Thyroid gland (tissue), 4 donors: ENCODE data around the gene ANOS1. TPM values are rescaled to one million over a fixed set of nuclear protein-coding genes. Genes with fewer than 3 reads are reported as not detected.

Source experiments
- DNase-seq, 2 donors: peaks; one replicate each; pipeline ENCODE4 v3.0.0-alpha.2; 2019
- H3K27ac ChIP-seq, 3 donors: fragments of 200-600 bp; sonication (generic); 1 replicate in 2 of 3; 2 replicates in 1 of 3; pipeline ENCODE4 v1.5.1; 2016 to 2019; ENCODE audit warnings: mild to moderate bottlenecking in 1 of 3, moderate library complexity in 1 of 3
- H3K27me3 ChIP-seq: fragments of 200-600 bp; sonication (generic); one replicate; pipeline ENCODE4 v1.5.1; 2019
- H3K36me3 ChIP-seq, 2 donors: fragments of 200-600 bp; sonication (generic); one replicate each; pipeline ENCODE4 v1.5.1; 2016 to 2019
- H3K4me1 ChIP-seq, 2 donors: fragments of 200-600 bp; sonication (generic); one replicate each; pipeline ENCODE4 v1.5.1; 2017 to 2019
- H3K4me3 ChIP-seq, 3 donors: fragments of 200-600 bp; sonication (generic); replicated peaks in 1 of 3; 1 replicate in 2 of 3; 2 replicates in 1 of 3; pipeline ENCODE4 v1.5.1; 2016; ENCODE audit warnings: mild to moderate bottlenecking in 1 of 3
- H3K9me3 ChIP-seq: fragments of 200-600 bp; sonication (generic); one replicate; pipeline ENCODE4 v1.5.1; 2017
- CTCF ChIP-seq, 6 experiments: fragments of 200-600 bp in 3 of 6; fragments of 450-650 bp in 3 of 6; sonication (generic) in 3 of 6; IDR thresholded peaks; one replicate each; pipeline ENCODE4 v1.5.1; 2016 to 2019; ENCODE audit warnings: antibody characterized with exemption in 6 of 6, mild to moderate bottlenecking in 2 of 6, inconsistent platforms in 1 of 6, moderate library complexity in 1 of 6
- POLR2A ChIP-seq, 2 donors: fragments of 450-650 bp; IDR thresholded peaks; one replicate each; pipeline ENCODE4 v1.6.1; 2017; ENCODE audit warnings: antibody characterized with exemption in 2 of 2, mild to moderate bottlenecking in 2 of 2, moderate library complexity in 1 of 2
- WGBS, 2 donors: methylation state at CpG; one replicate each; pipeline ENCODE4 v1.1.5; 2017; 5-methylcytosine and 5-hydroxymethylcytosine counted together
- intact Hi-C: fragments of 100-400 bp; cut with DNase I; formaldehyde crosslinking; loops from one replicate; pipeline ENCODE4 v1.15.1; 2023
- total RNA-seq, 4 donors: library from RNA; depleted of rRNA; stranded (reverse); fragments of >200 nt; gene quantifications; one replicate each; pipeline ENCODE4 v1.2.3, GENCODE V29; 2016

Gene ANOS1
- total RNA-seq, 4 donors from 2014 or later, result 19.3 to 57.3 (median 32.0) TPM

DNA sequence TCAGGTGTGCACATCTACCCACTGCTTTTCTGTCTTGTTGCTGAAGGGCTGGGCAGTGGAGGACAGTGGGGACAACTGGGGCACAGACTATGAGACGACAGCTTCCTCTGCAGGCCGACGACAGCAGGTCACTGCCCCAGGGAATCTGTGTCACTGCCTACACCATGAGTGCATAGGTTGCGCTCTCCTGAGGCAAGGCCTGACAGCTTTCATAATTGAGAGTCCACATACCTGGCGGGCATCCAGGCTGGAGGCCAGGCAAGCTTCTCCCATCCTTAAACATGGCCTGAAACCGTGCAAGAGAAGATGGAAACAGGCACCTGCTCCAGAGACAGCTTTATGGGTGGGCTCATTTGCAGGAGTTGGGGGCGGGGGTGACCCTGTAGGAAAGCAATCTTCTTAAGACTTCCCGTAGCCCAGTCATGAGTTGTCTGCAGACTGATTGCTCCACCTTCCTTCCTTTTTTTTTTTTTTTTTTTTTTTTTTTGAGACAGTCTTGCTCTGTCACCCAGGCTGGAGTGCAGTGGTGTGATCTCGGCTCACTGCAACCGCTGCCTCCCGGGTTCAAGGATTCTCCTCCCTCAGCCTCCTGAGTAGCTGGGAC lies 2.9 kb downstream of the ANOS1 start:
- H3K27me3 ChIP-seq, result no peaks in the 10 kb centered on the region
- intact Hi-C loops, result no loop called here
- DNase-seq, result peak; percentile 45 to 56
- H3K36me3 ChIP-seq, result no peaks in the 10 kb centered on the region
- WGBS, 2 donors, result 47 to 65% methylated on average over 5 to 11 of the region's 11 CpGs
- no peaks in the 10 kb centered on the region for H3K9me3 ChIP-seq
- H3K4me3 ChIP-seq, result no peak overlapping the region
- peaks cover 2 to 17% of the 10 kb centered on the region in 2 donors for H3K4me1 ChIP-seq
- H3K27ac ChIP-seq, result no peak overlapping the region
- no peak for TF ChIP-seq CTCF (IDR thresholded peaks at IDR 0.05)
- no peak for TF ChIP-seq POLR2A (IDR thresholded peaks at IDR 0.05)

- peaks cover 7 to 21% of the 10 kb centered on the region in 2 donors for H3K4me1 ChIP-seq
- 49 to 50% methylated on average over 6 to 7 of the region's 7 CpGs for WGBS, 2 donors
- peak overlapping the region in 1 of 3 donors; percentile 30 for H3K27ac ChIP-seq
- no peaks in the 10 kb centered on the region for H3K9me3 ChIP-seq
- no peak overlapping the region for H3K4me3 ChIP-seq
- no peaks in the 10 kb centered on the region for H3K27me3 ChIP-seq
- TF ChIP-seq CTCF (IDR thresholded peaks at IDR 0.05), result no peak
- no peak for TF ChIP-seq POLR2A (IDR thresholded peaks at IDR 0.05)
- intact Hi-C loops, result no loop called here
- peak in 1 of 2 donors; percentile 6 for DNase-seq
- H3K36me3 ChIP-seq, result no peaks in the 10 kb centered on the region
These were observed 5.8 kb downstream of the ANOS1 start for GRCh38 chrX:8726031-8726652.

- Histone ChIP-seq H3K27ac (peak overlapping the region; percentile 69 to 88 (median 69)), H3K36me3 (no peaks in the 10 kb centered on the region), H3K4me1 (peaks cover 7 to 21% of the 10 kb centered on the region in 2 donors), H3K9me3 (no peaks in the 10 kb centered on the region), H3K4me3 (no peak overlapping the region), H3K27me3 (no peaks in the 10 kb centered on the region)
- TF ChIP-seq CTCF (IDR thresholded peaks at IDR 0.05), result no peak
- TF ChIP-seq POLR2A (IDR thresholded peaks at IDR 0.05), result peak in 1 of 2 donors; percentile 21
- DNase-seq, result peak; percentile 22 to 27
- intact Hi-C loops, result no loop called here
- 37 to 46% methylated on average over 7 of the region's 7 CpGs for WGBS, 2 donors
These were observed 7.6 kb downstream of the ANOS1 start for GRCh38 chrX:8724300-8724699.

DNA sequence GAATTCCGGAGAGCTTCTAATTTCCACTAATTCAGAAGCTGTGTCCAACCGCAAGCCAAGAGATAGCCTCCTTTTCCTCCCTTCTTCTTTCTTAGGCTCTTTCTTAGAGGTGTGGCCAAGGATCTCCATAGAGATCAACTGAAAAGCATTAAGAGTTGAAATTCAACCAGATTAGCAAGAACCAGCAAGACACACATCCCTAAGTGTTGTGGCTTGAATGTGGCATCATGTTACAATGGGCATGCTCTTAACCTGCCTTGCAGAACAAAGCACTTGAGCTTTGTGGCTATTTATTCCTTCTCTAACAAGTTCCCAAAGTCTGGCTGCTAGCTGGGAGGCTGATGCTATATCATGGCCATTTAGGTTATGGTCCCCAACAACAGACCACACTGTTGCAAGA lies 10.4 kb downstream of the ANOS1 start:
- no peaks in the 10 kb centered on the region for H3K27me3 ChIP-seq
- H3K4me3 ChIP-seq, result no peak overlapping the region
- peak; percentile 26 to 33 for DNase-seq
- intact Hi-C loops, result no loop called here
- peak overlapping the region in 1 of 3 donors; percentile 46 for H3K27ac ChIP-seq
- H3K4me1 ChIP-seq, result peaks cover 7 to 17% of the 10 kb centered on the region in 2 donors
- TF ChIP-seq CTCF (IDR thresholded peaks at IDR 0.05), result no peak
- no peak for TF ChIP-seq POLR2A (IDR thresholded peaks at IDR 0.05)
- H3K36me3 ChIP-seq, result no peaks in the 10 kb centered on the region
- no peaks in the 10 kb centered on the region for H3K9me3 ChIP-seq
- 65 to 74% methylated on average over 2 of the region's 2 CpGs for WGBS, 2 donors

DNA sequence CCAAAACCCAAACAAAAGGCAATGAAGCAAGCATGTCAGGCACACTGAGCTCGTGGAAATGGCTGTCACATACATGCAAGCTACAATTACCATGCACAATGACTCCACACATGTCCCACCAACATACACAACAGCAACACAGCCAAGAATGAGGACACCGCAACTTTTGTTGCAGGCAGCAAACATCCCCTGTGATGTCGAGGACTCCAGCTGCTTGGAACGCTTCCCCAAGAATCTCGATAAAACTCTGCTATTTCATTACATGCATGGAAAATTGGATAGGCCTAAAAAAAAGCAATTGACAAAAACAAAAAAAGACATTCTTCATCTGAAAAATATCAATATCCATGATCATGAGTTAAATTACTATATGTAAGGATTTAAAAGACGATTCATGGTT lies 11.8 kb downstream of the ANOS1 start:
- DNase-seq, result no peak
- Histone ChIP-seq H3K9me3 (no peaks in the 10 kb centered on the region), H3K27me3 (no peaks in the 10 kb centered on the region), H3K4me3 (no peak overlapping the region), H3K27ac (no peak overlapping the region), H3K36me3 (no peaks in the 10 kb centered on the region), H3K4me1 (peaks cover 7 to 11% of the 10 kb centered on the region in 2 donors)
- no peak for TF ChIP-seq POLR2A (IDR thresholded peaks at IDR 0.05)
- no peak for TF ChIP-seq CTCF (IDR thresholded peaks at IDR 0.05)
- intact Hi-C loops, result no loop called here
- 95 to 97% methylated on average over 6 of the region's 6 CpGs for WGBS, 2 donors
